H9 (cell line): ENCODE results near the gene ATP8A2. TPM values are rescaled to one million over a fixed set of nuclear protein-coding genes. Genes with fewer than 3 reads are reported as not detected.

Experiments
- DNase-seq: peaks from one replicate; pipeline ENCODE4 v3.0.0-alpha.2; 2017
- H2AFZ ChIP-seq: one replicate; pipeline ENCODE4 v1.6.1; 2013; ENCODE audit warnings: mild to moderate bottlenecking, low read length, control low read depth, moderate library complexity
- H2AK5ac ChIP-seq: 2 replicates; pipeline ENCODE4 v1.6.1; 2013; ENCODE audit warnings: low read length, control low read depth, mixed read lengths; ENCODE audit not compliant: insufficient read length
- H2BK120ac ChIP-seq: one replicate; pipeline ENCODE4 v1.6.1; 2013; ENCODE audit warnings: low read depth, mild to moderate bottlenecking, low read length, control low read depth, inconsistent platforms; ENCODE audit not compliant: poor library complexity, severe bottlenecking
- H2BK12ac ChIP-seq: 2 replicates; pipeline ENCODE4 v1.6.1; 2013; ENCODE audit warnings: low read length, control low read depth, mixed read lengths, low read depth; ENCODE audit not compliant: insufficient read length
- H2BK15ac ChIP-seq: 2 replicates; pipeline ENCODE4 v1.6.1; 2013; ENCODE audit warnings: low read depth, low read length, control low read depth
- H2BK20ac ChIP-seq: one replicate; pipeline ENCODE4 v1.6.1; 2013; ENCODE audit warnings: low read depth, mild to moderate bottlenecking, low read length, control low read depth, inconsistent platforms; ENCODE audit not compliant: poor library complexity, severe bottlenecking
- H2BK5ac ChIP-seq: 2 replicates; pipeline ENCODE4 v1.6.1; 2013; ENCODE audit warnings: low read length, control low read depth, mixed read lengths; ENCODE audit not compliant: insufficient read length
- H3K14ac ChIP-seq: 2 replicates; pipeline ENCODE4 v1.6.1; 2013; ENCODE audit warnings: low read length, control low read depth; ENCODE audit not compliant: insufficient read depth
- H3K18ac ChIP-seq: 2 replicates; pipeline ENCODE4 v1.6.1; 2013; ENCODE audit warnings: low read depth, mild to moderate bottlenecking, mixed read lengths, low read length, control low read depth; ENCODE audit not compliant: insufficient read length
- H3K23ac ChIP-seq: 2 replicates; pipeline ENCODE4 v1.6.1; 2013; ENCODE audit warnings: low read length, control low read depth, mixed read lengths, low read depth; ENCODE audit not compliant: insufficient read length
- H3K23me2 ChIP-seq: 2 replicates; pipeline ENCODE4 v1.6.1; 2013; ENCODE audit warnings: low read depth, mild to moderate bottlenecking, mixed read lengths, low read length, control low read depth; ENCODE audit not compliant: insufficient read length, poor library complexity, severe bottlenecking
- H3K27ac ChIP-seq: 2 replicates; pipeline ENCODE4 v1.5.1; 2013; ENCODE audit warnings: low read length, control low read depth, mixed read lengths, low read depth; ENCODE audit not compliant: insufficient read length
- H3K27me3 ChIP-seq: 2 replicates; pipeline ENCODE4 v1.6.1; 2013; ENCODE audit warnings: low read length, control low read depth, inconsistent platforms; ENCODE audit not compliant: insufficient read depth
- H3K4ac ChIP-seq: 2 replicates; pipeline ENCODE4 v1.6.1; 2013; ENCODE audit warnings: low read depth, mild to moderate bottlenecking, control low read depth, inconsistent platforms, low read length, moderate library complexity
- H3K4me1 ChIP-seq: 2 replicates; pipeline ENCODE4 v1.6.1; 2013; ENCODE audit warnings: low read length, control low read depth, inconsistent platforms; ENCODE audit not compliant: insufficient read depth
- H3K4me2 ChIP-seq: 2 replicates; pipeline ENCODE4 v1.6.1; 2013; ENCODE audit warnings: low read length, control low read depth, mixed read lengths; ENCODE audit not compliant: insufficient read length, insufficient read depth
- H3K56ac ChIP-seq: 2 replicates; pipeline ENCODE4 v1.6.1; 2013; ENCODE audit warnings: low read depth, mild to moderate bottlenecking, mixed read lengths, low read length, control low read depth; ENCODE audit not compliant: insufficient read length
- H3K79me1 ChIP-seq: 2 replicates; pipeline ENCODE4 v1.6.1; 2013; ENCODE audit warnings: low read depth, mild to moderate bottlenecking, moderate library complexity, low read length, control low read depth, inconsistent platforms; ENCODE audit not compliant: insufficient read depth, poor library complexity, severe bottlenecking
- H3K79me2 ChIP-seq: 2 replicates; pipeline ENCODE4 v1.6.1; 2013; ENCODE audit warnings: low read length, control low read depth, inconsistent platforms; ENCODE audit not compliant: insufficient read depth
- H3K9ac ChIP-seq: 2 replicates; pipeline ENCODE4 v1.6.1; 2013; ENCODE audit warnings: low read length, control low read depth, mixed read lengths; ENCODE audit not compliant: insufficient read length; ENCODE audit errors: extremely low read depth
- H3K9me3 ChIP-seq: one replicate; pipeline ENCODE4 v1.6.1; 2013; ENCODE audit warnings: low read depth, low read length, inconsistent platforms; ENCODE audit not compliant: control insufficient read depth
- H3T11ph ChIP-seq: one replicate; pipeline ENCODE4 v1.6.1; 2013; ENCODE audit warnings: mild to moderate bottlenecking, low read length, control low read depth, inconsistent platforms
- H4K20me1 ChIP-seq: one replicate; pipeline ENCODE4 v1.6.1; 2013; ENCODE audit not compliant: control insufficient read depth, insufficient read length, insufficient read depth
- H4K5ac ChIP-seq: 2 replicates; pipeline ENCODE4 v1.6.1; 2013; ENCODE audit warnings: low read depth, mild to moderate bottlenecking, mixed read lengths, low read length, control low read depth; ENCODE audit not compliant: insufficient read length
- H4K8ac ChIP-seq: replicated peaks from 2 replicates; pipeline ENCODE4 v1.6.1; 2013; ENCODE audit warnings: low read length, control low read depth, mixed read lengths, low read depth; ENCODE audit not compliant: insufficient read length
- H4K91ac ChIP-seq: 2 replicates; pipeline ENCODE4 v1.6.1; 2013; ENCODE audit warnings: low read depth, mild to moderate bottlenecking, moderate library complexity, mixed read lengths, low read length, control low read depth; ENCODE audit not compliant: insufficient read length
- H3K27ac Mint-ChIP-seq, 3 experiments: 2 replicates in 2 of 3; 3 replicates in 1 of 3; pipeline ENCODE4 v1.8.0; 2020 to 2021; ENCODE audit warnings: mixed read lengths in 3 of 3, mild to moderate bottlenecking in 1 of 3, moderate library complexity in 1 of 3
- H3K27me3 Mint-ChIP-seq: 2 replicates; pipeline ENCODE4 v1.8.0; 2021; ENCODE audit warnings: low read depth, mild to moderate bottlenecking, moderate library complexity, mixed read lengths
- H3K36me3 Mint-ChIP-seq, 3 experiments: 2 replicates in 2 of 3; 3 replicates in 1 of 3; pipeline ENCODE4 v1.8.0; 2020 to 2021; ENCODE audit warnings: low read depth in 3 of 3, mixed read lengths in 3 of 3; ENCODE audit not compliant: insufficient read depth in 1 of 3
- H3K4me1 Mint-ChIP-seq, 2 experiments: 2 replicates each; pipeline ENCODE4 v1.8.0; 2020; ENCODE audit warnings: mixed read lengths in 2 of 2
- H3K4me3 Mint-ChIP-seq, 2 experiments: 2 replicates in 1 of 2; 3 replicates in 1 of 2; pipeline ENCODE4 v1.8.0; 2020 to 2021; ENCODE audit warnings: mild to moderate bottlenecking in 2 of 2, mixed read lengths in 2 of 2, moderate library complexity in 1 of 2
- H3K9me3 Mint-ChIP-seq, 2 experiments: 2 replicates in 1 of 2; 3 replicates in 1 of 2; pipeline ENCODE4 v1.8.0; 2020; ENCODE audit warnings: mild to moderate bottlenecking in 2 of 2, mixed read lengths in 2 of 2, moderate library complexity in 1 of 2
- WGBS: extraction: QIAGEN DNeasy Blood & Tissue Kit; methylation state at CpG from one replicate; pipeline ENCODE4 v1.1.7; 2013; ENCODE audit warnings: missing lambda C conversion rate, low lambda C conversion rate, mixed read lengths; ENCODE audit not compliant: insufficient read length; ENCODE audit errors: extremely low coverage; 5-methylcytosine and 5-hydroxymethylcytosine counted together
- total RNA-seq: library from RNA; stranded (reverse); gene quantifications from 2 replicates; pipeline ENCODE4 v1.2.1, GENCODE V29; 2021
- TF ChIP-seq, protein P1 (sequence below): fragments of 200-600 bp; sonication (generic); conservative IDR thresholded peaks from 3 replicates; pipeline ENCODE4 v1.8.0; 2021; ENCODE audit warnings: antibody characterized with exemption, mild to moderate bottlenecking

Gene ATP8A2
- total RNA-seq, 1 experiment from 2014 or later, result 18.2 TPM

DNA sequence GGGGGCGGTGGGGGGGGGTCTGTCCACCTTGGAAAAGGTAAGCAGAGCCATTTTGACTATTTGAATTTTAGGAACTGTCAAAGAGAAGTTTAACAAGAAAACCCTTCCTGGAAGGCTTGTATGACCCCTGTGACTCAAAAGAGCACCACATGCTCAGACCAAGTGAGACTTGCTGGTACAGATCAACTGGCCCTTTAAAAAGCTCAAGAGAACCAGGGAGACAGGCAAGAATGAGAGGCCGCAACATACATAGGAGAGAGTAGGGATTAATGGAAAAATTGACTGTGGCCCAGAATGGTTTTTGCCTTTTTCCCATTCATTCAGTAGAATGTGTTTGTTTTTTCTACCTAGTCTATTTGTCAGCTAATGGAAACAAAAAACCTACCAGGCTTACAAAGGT is 26.2 kb upstream of the ATP8A2 start:
- no peak overlapping the region for H3K27ac ChIP-seq
- H3K56ac ChIP-seq, result no peak overlapping the region
- H3K18ac ChIP-seq, result no peak overlapping the region
- H4K5ac ChIP-seq, result no peak overlapping the region
- no peaks in the 10 kb centered on the region for H3K9me3 ChIP-seq
- Mint-ChIP-seq H3K9me3 (peaks cover 0 to 2% of the 10 kb centered on the region in 2 experiments; a peak in 1 of 5 replicates), H3K4me1 (peaks cover 23 to 30% of the 10 kb centered on the region in 2 experiments), H3K27ac (peak overlapping the region; percentile 33 to 72 (median 37); a peak in 6 of 7 replicates), H3K27me3 (no peaks in the 10 kb centered on the region), H3K36me3 (peaks cover 2 to 7% (median 2%) of the 10 kb centered on the region in 3 experiments; a peak in 3 of 7 replicates), H3K4me3 (no peak overlapping the region)
- no peak for DNase-seq
- H4K8ac ChIP-seq, result no peak overlapping the region
- no peaks in the 10 kb centered on the region for H4K20me1 ChIP-seq
- H3K9ac ChIP-seq, result no peak overlapping the region
- no peak overlapping the region for H4K91ac ChIP-seq
- TF ChIP-seq, protein P1, sequence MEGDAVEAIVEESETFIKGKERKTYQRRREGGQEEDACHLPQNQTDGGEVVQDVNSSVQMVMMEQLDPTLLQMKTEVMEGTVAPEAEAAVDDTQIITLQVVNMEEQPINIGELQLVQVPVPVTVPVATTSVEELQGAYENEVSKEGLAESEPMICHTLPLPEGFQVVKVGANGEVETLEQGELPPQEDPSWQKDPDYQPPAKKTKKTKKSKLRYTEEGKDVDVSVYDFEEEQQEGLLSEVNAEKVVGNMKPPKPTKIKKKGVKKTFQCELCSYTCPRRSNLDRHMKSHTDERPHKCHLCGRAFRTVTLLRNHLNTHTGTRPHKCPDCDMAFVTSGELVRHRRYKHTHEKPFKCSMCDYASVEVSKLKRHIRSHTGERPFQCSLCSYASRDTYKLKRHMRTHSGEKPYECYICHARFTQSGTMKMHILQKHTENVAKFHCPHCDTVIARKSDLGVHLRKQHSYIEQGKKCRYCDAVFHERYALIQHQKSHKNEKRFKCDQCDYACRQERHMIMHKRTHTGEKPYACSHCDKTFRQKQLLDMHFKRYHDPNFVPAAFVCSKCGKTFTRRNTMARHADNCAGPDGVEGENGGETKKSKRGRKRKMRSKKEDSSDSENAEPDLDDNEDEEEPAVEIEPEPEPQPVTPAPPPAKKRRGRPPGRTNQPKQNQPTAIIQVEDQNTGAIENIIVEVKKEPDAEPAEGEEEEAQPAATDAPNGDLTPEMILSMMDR, result no peak
- H3K79me2 ChIP-seq, result no peaks in the 10 kb centered on the region
- no peaks in the 10 kb centered on the region for H3K27me3 ChIP-seq
- peaks cover 4% of the 10 kb centered on the region; the same call in 1 of the 2 replicates for H3K4me1 ChIP-seq
- no peak overlapping the region for H3K23ac ChIP-seq
- H2BK15ac ChIP-seq, result no peak overlapping the region
- H2BK120ac ChIP-seq, result no peak overlapping the region
- H2AK5ac ChIP-seq, result no peak overlapping the region
- H3K79me1 ChIP-seq, result no peaks in the 10 kb centered on the region
- no peak overlapping the region for H3T11ph ChIP-seq
- no peak overlapping the region for H2BK20ac ChIP-seq
- H3K4me2 ChIP-seq, result no peak overlapping the region
- H2BK5ac ChIP-seq, result no peak overlapping the region
- no peak overlapping the region for H3K14ac ChIP-seq
- no CpG with 5 or more reads among the region's 2 CpGs for WGBS
- no peak overlapping the region for H2BK12ac ChIP-seq
- no peaks in the 10 kb centered on the region for H3K23me2 ChIP-seq
- H2AFZ ChIP-seq, result no peak overlapping the region
- no peak overlapping the region for H3K4ac ChIP-seq
